ENCODE measurements around the gene ABCG8. TPM values are rescaled to one million over a fixed set of nuclear protein-coding genes. Genes with fewer than 3 reads are reported as not detected.

Gene ABCG8
- total RNA-seq, 1 experiment from 2014 or later: not detected

GRCh38 chr2:43894743-43895142, 56.0 kb downstream of the ABCG8 start:
- Mint-ChIP-seq H3K4me3 (ENCODE audit: unreplicated experiment) (no peak overlapping the region), H3K36me3 (ENCODE audit: insufficient read depth, unreplicated experiment) (peaks cover 89% of the 10 kb centered on the region), H3K4me1 (ENCODE audit: insufficient read depth, unreplicated experiment) (no peaks in the 10 kb centered on the region), H3K9me3 (ENCODE audit: unreplicated experiment) (no peaks in the 10 kb centered on the region), H3K27me3 (ENCODE audit: insufficient read depth, unreplicated experiment) (no peaks in the 10 kb centered on the region), H3K27ac (ENCODE audit: low read depth, unreplicated experiment) (no peak overlapping the region)
- no peak for TF ChIP-seq CTCF (IDR thresholded peaks at IDR 0.05; ENCODE audit: unreplicated experiment)
- intact Hi-C loops (cut with micrococcal nuclease): no loop called here
- ChIA-PET POLR2A (interaction anchor here (0.7 to 0.9 kb wide), 2 partner anchors 10 to 467 kb away, joined by 3 to 4 read pairs; partner anchors contain the start of gene PREPL), CTCF (interaction anchor here (0.6 kb wide), 1 partner anchor 448 kb away, joined by 4 read pairs; no protein-coding TSS in a partner anchor)
- BruUV-seq (replicated peaks): no TSS peak
- DNase-seq (ENCODE audit: unreplicated experiment): no peak

- CTCF ChIA-PET: interaction anchor here (1.6 kb wide), 1 partner anchor 9 kb away, joined by 3 read pairs; no protein-coding TSS in a partner anchor
- H3K4me3 Mint-ChIP-seq (ENCODE audit: unreplicated experiment): no peak overlapping the region
- TF ChIP-seq CTCF (IDR thresholded peaks at IDR 0.05; ENCODE audit: unreplicated experiment): no peak
- no peak overlapping the region for H3K27ac Mint-ChIP-seq (ENCODE audit: low read depth, unreplicated experiment)
- DNase-seq (ENCODE audit: unreplicated experiment): no peak
- no TSS peak for BruUV-seq (replicated peaks)
- intact Hi-C loops (cut with micrococcal nuclease): no loop called here
- POLR2A ChIA-PET: interaction anchor here (1.0 kb wide), 1 partner anchor 16 kb away, joined by 3 read pairs; no protein-coding TSS in a partner anchor
- peaks cover 89% of the 10 kb centered on the region for H3K36me3 Mint-ChIP-seq (ENCODE audit: insufficient read depth, unreplicated experiment)
- no peaks in the 10 kb centered on the region for H3K4me1 Mint-ChIP-seq (ENCODE audit: insufficient read depth, unreplicated experiment)
- H3K27me3 Mint-ChIP-seq (ENCODE audit: insufficient read depth, unreplicated experiment): no peaks in the 10 kb centered on the region
- H3K9me3 Mint-ChIP-seq (ENCODE audit: unreplicated experiment): no peaks in the 10 kb centered on the region
These were observed 58.1 kb downstream of the ABCG8 start for GRCh38 chr2:43896906-43897305.

- Mint-ChIP-seq H3K27me3 (ENCODE audit: insufficient read depth, unreplicated experiment) (no peaks in the 10 kb centered on the region), H3K4me3 (ENCODE audit: unreplicated experiment) (no peak overlapping the region), H3K4me1 (ENCODE audit: insufficient read depth, unreplicated experiment) (no peaks in the 10 kb centered on the region), H3K9me3 (ENCODE audit: unreplicated experiment) (no peaks in the 10 kb centered on the region), H3K27ac (ENCODE audit: low read depth, unreplicated experiment) (no peak overlapping the region), H3K36me3 (ENCODE audit: insufficient read depth, unreplicated experiment) (peaks cover 88% of the 10 kb centered on the region)
- intact Hi-C loops (cut with micrococcal nuclease): no loop called here
- ChIA-PET POLR2A (interaction anchor here (0.5 to 1.3 kb wide), 2 partner anchors 16 to 85 kb away, joined by 3 read pairs; no protein-coding TSS in a partner anchor), CTCF (interaction anchor here (1.6 kb wide), 1 partner anchor 10 kb away, joined by 3 read pairs; no protein-coding TSS in a partner anchor)
- no peak for TF ChIP-seq CTCF (IDR thresholded peaks at IDR 0.05; ENCODE audit: unreplicated experiment)
- DNase-seq (ENCODE audit: unreplicated experiment): no peak
- BruUV-seq (replicated peaks): no TSS peak
These were observed 58.7 kb downstream of the ABCG8 start for GRCh38 chr2:43897492-43897891.

GRCh38 chr2:43898134-43898837, 59.5 kb downstream of the ABCG8 start:
- no TSS peak for BruUV-seq (replicated peaks)
- H3K4me1 Mint-ChIP-seq (ENCODE audit: insufficient read depth, unreplicated experiment): no peaks in the 10 kb centered on the region
- H3K27me3 Mint-ChIP-seq (ENCODE audit: insufficient read depth, unreplicated experiment): no peaks in the 10 kb centered on the region
- intact Hi-C loops (cut with micrococcal nuclease): no loop called here
- ChIA-PET POLR2A (interaction anchor here (1.3 kb wide), 1 partner anchor 17 kb away, joined by 3 read pairs; no protein-coding TSS in a partner anchor), CTCF (interaction anchor here (0.8 to 1.6 kb wide), 2 partner anchors 11 to 21 kb away, joined by 3 to 5 read pairs; no protein-coding TSS in a partner anchor)
- peaks cover 89% of the 10 kb centered on the region for H3K36me3 Mint-ChIP-seq (ENCODE audit: insufficient read depth, unreplicated experiment)
- no peak overlapping the region for H3K4me3 Mint-ChIP-seq (ENCODE audit: unreplicated experiment)
- no peak for DNase-seq (ENCODE audit: unreplicated experiment)
- no peak for TF ChIP-seq CTCF (IDR thresholded peaks at IDR 0.05; ENCODE audit: unreplicated experiment)
- no peak overlapping the region for H3K27ac Mint-ChIP-seq (ENCODE audit: low read depth, unreplicated experiment)
- no peaks in the 10 kb centered on the region for H3K9me3 Mint-ChIP-seq (ENCODE audit: unreplicated experiment)

All from MCF 10A (cell line).